PFSK-1 (cell line): ENCODE measurements around the gene GAS5. TPM values are rescaled to one million over a fixed set of nuclear protein-coding genes. Genes with fewer than 3 reads are reported as not detected.

Experiments used
- FOXP2 ChIP-seq: optimal IDR thresholded peaks from 2 replicates; pipeline ENCODE3; 2011; ENCODE audit warnings: borderline replicate concordance, control low read depth, inconsistent platforms; ENCODE audit not compliant: insufficient read depth; ENCODE audit errors: extremely low read length, extremely low read depth
- POLR2AphosphoS5 ChIP-seq: IDR thresholded peaks from 2 replicates; pipeline ENCODE4 v1.6.1; 2012; ENCODE audit warnings: low read depth, mild to moderate bottlenecking, control low read depth, low read length, moderate library complexity
- REST ChIP-seq, 2 experiments: IDR thresholded peaks; 2 replicates each; pipeline versions ENCODE4 v1.6.1 to v1.8.0; 2011 to 2012; ENCODE audit warnings: low read depth in 2 of 2, low read length in 2 of 2, control low read depth in 1 of 2, inconsistent platforms in 1 of 2, mild to moderate bottlenecking in 1 of 2, moderate library complexity in 1 of 2; ENCODE audit not compliant: insufficient read depth in 1 of 2
- SIN3A ChIP-seq: IDR thresholded peaks from 2 replicates; pipeline ENCODE4 v1.6.1; 2012; ENCODE audit warnings: mild to moderate bottlenecking, low read length, moderate library complexity, borderline replicate concordance; ENCODE audit not compliant: insufficient read depth
- TAF1 ChIP-seq: IDR thresholded peaks from 2 replicates; pipeline ENCODE4 v1.6.1; 2012; ENCODE audit warnings: low read length, control low read depth, borderline replicate concordance; ENCODE audit not compliant: insufficient read depth
- polyA plus RNA-seq: library from polyadenylated mRNA; unstranded; fragments of >200 nt; gene quantifications from one replicate; pipeline ENCODE4 v1.2.1, GENCODE V29; 2012; ENCODE audit warnings: low read depth, missing spikeins; ENCODE audit not compliant: insufficient read length

The GAS5 gene
- 1,834 TPM for polyA plus RNA-seq

- TF ChIP-seq TAF1 (peak; percentile 100), FOXP2 (no peak), REST (IDR thresholded peaks at IDR 0.05; ENCODE audit: insufficient read depth in 1 of 2, low read depth in 2 of 2, low read length in 2 of 2) (peak in 1 of 2 experiments; percentile 77; a peak in 3 of 4 replicates), POLR2AphosphoS5 (peak; percentile 100), SIN3A (no peak; the same call in none of the 2 replicates)
These were observed at the start of gene GAS5 for GRCh38 chr1:173867753-173868265. TSS of gene GAS5 (minus strand) at chr1:173867989.

- TF ChIP-seq FOXP2 (no peak), POLR2AphosphoS5 (no peak), TAF1 (no peak)
These were observed 49.4 kb upstream of the GAS5 start, which contains the start of gene SERPINC1 for GRCh38 chr1:173917149-173917548. TSS of gene SERPINC1 (minus strand) at chr1:173917327. CDS start at chr1:173917259, 68 bp downstream.

- TF ChIP-seq POLR2AphosphoS5, result no peak
- no peak for TF ChIP-seq SIN3A
- TF ChIP-seq FOXP2, result no peak
- TF ChIP-seq TAF1, result no peak
- TF ChIP-seq REST (IDR thresholded peaks at IDR 0.05; ENCODE audit: insufficient read depth in 1 of 2, low read depth in 2 of 2, low read length in 2 of 2), result no peak
These were observed 48.9 kb upstream of the GAS5 start for GRCh38 chr1:173916667-173917066.

GRCh38 chr1:173915596-173915995, 47.8 kb upstream of the GAS5 start:
- TF ChIP-seq REST (IDR thresholded peaks at IDR 0.05; ENCODE audit: insufficient read depth in 1 of 2, low read depth in 2 of 2, low read length in 2 of 2) (peak; percentile 50 to 85; a peak in 3 of 4 replicates), SIN3A (no peak)

- no peak for TF ChIP-seq FOXP2
- 0 out of 4 replicates have a peak, but pooled peaks of 1 of the 2 experiments have one; percentile 13 for TF ChIP-seq REST (IDR thresholded peaks at IDR 0.05; ENCODE audit: insufficient read depth in 1 of 2, low read depth in 2 of 2, low read length in 2 of 2)
These were observed 46.6 kb upstream of the GAS5 start for GRCh38 chr1:173914366-173914871.
